Fibroblast of skin of scalp (primary cell): Measurements from ENCODE around the gene TRPC6.
"Not testable (repeated sequence)": the region's sequence is repeated elsewhere in the genome, so short reads cannot be mapped to it uniquely, and the experiment has no call there.

ENCODE experiments used
- DNase-seq: peaks from one replicate; pipeline ENCODE4 v3.0.0-alpha.2; 2013

The TRPC6 gene

GRCh38 chr11:101446726-101447125 lies 137.1 kb downstream of the TRPC6 start:
- peak; percentile 18 for DNase-seq

GRCh38 chr11:101446238-101446637 lies 137.6 kb downstream of the TRPC6 start:
- DNase-seq, result peak; percentile 89

GRCh38 chr11:101445761-101446160 lies 138.0 kb downstream of the TRPC6 start:
- peak; percentile 46 for DNase-seq

GRCh38 chr11:101444851-101445250 lies 139.0 kb downstream of the TRPC6 start:
- DNase-seq, result peak; percentile 36

GRCh38 chr11:101444164-101444563 lies 139.6 kb downstream of the TRPC6 start:
- DNase-seq, result peak; percentile 47

GRCh38 chr11:101442936-101443521 lies 140.8 kb downstream of the TRPC6 start:
- peak; percentile 29 for DNase-seq

- peak; percentile 89 for DNase-seq
Observed at GRCh38 chr11:101442171-101442570, 141.6 kb downstream of the TRPC6 start.

- DNase-seq, result peak; percentile 50
Observed at GRCh38 chr11:101441747-101442146, 142.1 kb downstream of the TRPC6 start.

GRCh38 chr11:101439488-101439887 lies 144.3 kb downstream of the TRPC6 start:
- DNase-seq, result no peak

- DNase-seq, result not testable (repeated sequence)
Observed at GRCh38 chr11:101438708-101439107, 145.1 kb downstream of the TRPC6 start.

- no peak for DNase-seq
Observed at GRCh38 chr11:101438126-101438525, 145.7 kb downstream of the TRPC6 start.

- no peak for DNase-seq
Observed at GRCh38 chr11:101436511-101437142, 147.2 kb downstream of the TRPC6 start.

- DNase-seq, result no peak
Observed at GRCh38 chr11:101435408-101435973, 148.3 kb downstream of the TRPC6 start.

GRCh38 chr11:101434026-101434643 lies 149.7 kb downstream of the TRPC6 start:
- no peak for DNase-seq

GRCh38 chr11:101433151-101433550 lies 150.7 kb downstream of the TRPC6 start:
- no peak for DNase-seq

GRCh38 chr11:101429703-101430540 lies 153.9 kb downstream of the TRPC6 start:
- no peak for DNase-seq

- DNase-seq, result peak; percentile 49
Observed at GRCh38 chr11:101428918-101429317, 154.9 kb downstream of the TRPC6 start.

- no peak for DNase-seq
Observed at GRCh38 chr11:101407324-101407723, 176.5 kb downstream of the TRPC6 start.
